Measurements from ENCODE around the gene FUBP1. TPM values are rescaled to one million over a fixed set of nuclear protein-coding genes. Genes with fewer than 3 reads are reported as not detected.

The FUBP1 gene
- total and polyA plus RNA-seq, 2 experiments from 2014 or later, result 64.0 to 151 TPM

- Histone ChIP-seq H2AFZ (no peak overlapping the region), H3K9me3 (ENCODE audit: low read depth) (no peaks in the 10 kb centered on the region), H3K9me2 (replicated peaks; ENCODE audit: insufficient read depth) (no peaks in the 10 kb centered on the region), H3K4me3 (no peak overlapping the region), H4K20me1 (ENCODE audit: insufficient read depth, poor library complexity, severe bottlenecking) (peaks cover 19% of the 10 kb centered on the region), H3K79me2 (peaks cover 73% of the 10 kb centered on the region), H3K4me2 (no peak overlapping the region), H3K36me3 (replicated peaks; ENCODE audit: insufficient read depth, low read depth) (peaks cover 3% of the 10 kb centered on the region), H3K4me1 (ENCODE audit: insufficient read depth) (no peaks in the 10 kb centered on the region), H3K27me3 (no peaks in the 10 kb centered on the region), H3K27ac (no peak overlapping the region)
- TF ChIP-seq EZH2 (IDR thresholded peaks at IDR 0.05; ENCODE audit: borderline replicate concordance), result no peak
- no peak for TF ChIP-seq EZH2phosphoT487 (IDR thresholded peaks at IDR 0.05; ENCODE audit: low read depth, severe bottlenecking, unreplicated experiment)
- no peak for TF ChIP-seq CTCF (IDR thresholded peaks at IDR 0.05; ENCODE audit: poor library complexity)
- no peak for DNase-seq (ENCODE audit: low spot score)
- WGBS (ENCODE audit: low lambda C conversion rate, missing lambda C conversion rate), result 90% methylated on average over 3 of the region's 3 CpGs
Measured at GRCh38 chr1:77955709-77956108, 23.2 kb downstream of the FUBP1 start.

GRCh38 chr1:77954521-77954920, 24.4 kb downstream of the FUBP1 start:
- WGBS (ENCODE audit: low lambda C conversion rate, missing lambda C conversion rate), result 97% methylated on average over 2 of the region's 2 CpGs
- Histone ChIP-seq H3K4me3 (no peak overlapping the region), H3K4me2 (no peak overlapping the region), H4K20me1 (ENCODE audit: insufficient read depth, poor library complexity, severe bottlenecking) (peaks cover 20% of the 10 kb centered on the region), H3K4me1 (ENCODE audit: insufficient read depth) (no peaks in the 10 kb centered on the region), H3K36me3 (replicated peaks; ENCODE audit: insufficient read depth, low read depth) (peaks cover 3% of the 10 kb centered on the region), H3K79me2 (peaks cover 73% of the 10 kb centered on the region), H2AFZ (no peak overlapping the region), H3K27me3 (no peaks in the 10 kb centered on the region), H3K9me3 (ENCODE audit: low read depth) (no peaks in the 10 kb centered on the region), H3K9me2 (replicated peaks; ENCODE audit: insufficient read depth) (no peaks in the 10 kb centered on the region), H3K27ac (no peak overlapping the region)
- no peak for TF ChIP-seq EZH2phosphoT487 (IDR thresholded peaks at IDR 0.05; ENCODE audit: low read depth, severe bottlenecking, unreplicated experiment)
- no peak for TF ChIP-seq CTCF (IDR thresholded peaks at IDR 0.05; ENCODE audit: poor library complexity)
- no peak for TF ChIP-seq EZH2 (IDR thresholded peaks at IDR 0.05; ENCODE audit: borderline replicate concordance)
- no peak for DNase-seq (ENCODE audit: low spot score)

GRCh38 chr1:77953907-77954306, 25.0 kb downstream of the FUBP1 start:
- Histone ChIP-seq H3K36me3 (replicated peaks; ENCODE audit: insufficient read depth, low read depth) (peaks cover 2% of the 10 kb centered on the region), H2AFZ (no peak overlapping the region), H3K9me3 (ENCODE audit: low read depth) (no peaks in the 10 kb centered on the region), H3K79me2 (peaks cover 67% of the 10 kb centered on the region), H3K27me3 (no peaks in the 10 kb centered on the region), H3K27ac (no peak overlapping the region), H4K20me1 (ENCODE audit: insufficient read depth, poor library complexity, severe bottlenecking) (peaks cover 20% of the 10 kb centered on the region), H3K9me2 (replicated peaks; ENCODE audit: insufficient read depth) (no peaks in the 10 kb centered on the region), H3K4me1 (ENCODE audit: insufficient read depth) (no peaks in the 10 kb centered on the region), H3K4me3 (no peak overlapping the region), H3K4me2 (no peak overlapping the region)
- DNase-seq (ENCODE audit: low spot score), result no peak
- 98% methylated on average over 3 of the region's 3 CpGs for WGBS (ENCODE audit: low lambda C conversion rate, missing lambda C conversion rate)
- no peak for TF ChIP-seq EZH2 (IDR thresholded peaks at IDR 0.05; ENCODE audit: borderline replicate concordance)
- no peak for TF ChIP-seq CTCF (IDR thresholded peaks at IDR 0.05; ENCODE audit: poor library complexity)
- no peak for TF ChIP-seq EZH2phosphoT487 (IDR thresholded peaks at IDR 0.05; ENCODE audit: low read depth, severe bottlenecking, unreplicated experiment)

- WGBS (ENCODE audit: low lambda C conversion rate, missing lambda C conversion rate), result 100% methylated on average over 1 of the region's 1 CpG
- Histone ChIP-seq H3K9me3 (ENCODE audit: low read depth) (no peaks in the 10 kb centered on the region), H3K36me3 (replicated peaks; ENCODE audit: insufficient read depth, low read depth) (no peaks in the 10 kb centered on the region), H3K9me2 (replicated peaks; ENCODE audit: insufficient read depth) (no peaks in the 10 kb centered on the region), H4K20me1 (ENCODE audit: insufficient read depth, poor library complexity, severe bottlenecking) (peaks cover 21% of the 10 kb centered on the region), H3K4me2 (no peak overlapping the region), H3K4me3 (no peak overlapping the region), H3K4me1 (ENCODE audit: insufficient read depth) (no peaks in the 10 kb centered on the region), H3K27ac (no peak overlapping the region), H3K27me3 (no peaks in the 10 kb centered on the region), H2AFZ (no peak overlapping the region), H3K79me2 (peaks cover 45% of the 10 kb centered on the region)
- no peak for DNase-seq (ENCODE audit: low spot score)
- no peak for TF ChIP-seq EZH2phosphoT487 (IDR thresholded peaks at IDR 0.05; ENCODE audit: low read depth, severe bottlenecking, unreplicated experiment)
- no peak for TF ChIP-seq CTCF (IDR thresholded peaks at IDR 0.05; ENCODE audit: poor library complexity)
- TF ChIP-seq EZH2 (IDR thresholded peaks at IDR 0.05; ENCODE audit: borderline replicate concordance), result no peak
Measured at GRCh38 chr1:77951328-77951727, 27.5 kb downstream of the FUBP1 start.
